Measurements from ENCODE around the gene ELAVL3.
A peak's percentile ranks its signal among the peaks of the same experiment; 100 is the strongest.
"Not testable (repeated sequence)": the region's sequence is repeated elsewhere in the genome, so short reads cannot be mapped to it uniquely, and the experiment has no call there.

Gene ELAVL3

DNA sequence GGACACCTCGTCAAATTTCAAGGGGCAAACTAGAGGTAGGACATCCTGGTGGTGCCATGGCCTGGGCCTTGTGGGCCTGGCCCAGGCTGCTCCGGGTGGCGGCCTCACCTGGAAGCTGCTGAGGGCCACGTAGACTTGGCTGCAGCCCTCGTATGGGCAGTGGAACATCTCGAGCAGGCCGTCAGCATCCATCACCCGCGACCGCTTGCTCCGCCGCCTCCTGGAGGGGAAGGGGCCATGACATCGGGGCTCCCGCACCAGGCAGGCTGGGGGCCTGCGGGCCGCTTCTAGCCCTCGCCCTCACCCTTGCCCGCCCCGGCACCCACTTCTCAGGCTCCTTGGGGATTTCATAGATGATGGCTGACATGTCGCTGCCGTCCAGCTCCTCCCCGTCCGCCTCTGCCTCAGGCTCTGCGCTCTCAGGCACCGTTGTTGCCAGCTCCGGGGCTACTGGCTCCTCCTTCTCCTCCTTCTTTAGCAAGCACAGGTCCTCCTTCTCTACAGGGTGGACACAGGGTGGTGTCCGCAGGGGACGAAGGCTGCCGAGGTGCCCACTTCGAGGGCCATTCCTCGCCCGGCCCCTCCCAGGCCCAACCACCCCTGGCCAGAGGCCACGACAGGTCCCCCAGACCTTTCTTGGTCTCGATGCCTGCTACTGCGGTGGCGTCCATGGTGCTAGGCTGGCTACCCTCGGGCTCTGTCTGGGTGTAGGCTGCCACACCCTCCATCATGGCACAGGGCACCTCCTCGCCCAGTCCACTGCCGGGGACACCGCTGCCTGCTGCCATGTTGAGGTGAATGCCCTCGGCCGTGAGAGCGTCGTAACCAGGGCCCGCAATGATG, 6.0 kb upstream of the ELAVL3 start:
- no peak for DNase-seq (ENCODE audit: low read depth)

DNA sequence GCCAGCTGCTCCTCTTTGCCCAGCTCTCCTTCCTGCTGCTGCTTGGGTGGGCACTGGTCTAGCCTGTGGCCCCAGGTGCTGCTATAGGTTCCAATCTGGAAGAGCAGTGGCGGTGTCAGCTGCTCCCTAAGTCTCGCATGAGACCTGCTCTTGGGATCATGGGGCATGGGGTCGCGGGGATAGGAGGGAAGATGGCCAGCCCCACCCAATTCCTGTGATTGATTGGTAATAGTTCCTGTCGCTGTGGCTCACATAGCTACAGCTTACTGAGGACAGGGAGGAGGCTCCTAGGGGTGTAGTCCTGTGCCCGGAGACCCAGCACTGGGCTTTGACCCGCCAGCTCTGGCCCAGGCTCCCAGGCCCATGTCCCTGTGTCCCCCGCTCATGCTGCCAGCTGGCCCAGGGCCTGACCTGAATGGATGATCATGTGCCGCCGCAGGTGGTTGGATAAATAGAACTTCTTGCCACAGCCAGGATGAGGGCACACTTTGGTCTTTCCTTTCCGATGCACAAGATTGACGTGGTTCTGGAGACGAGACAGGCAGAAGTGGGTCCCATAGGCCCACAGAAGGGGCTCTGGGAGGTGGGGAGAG, 4.5 kb upstream of the ELAVL3 start:
- no peak for DNase-seq (ENCODE audit: low read depth)

DNA sequence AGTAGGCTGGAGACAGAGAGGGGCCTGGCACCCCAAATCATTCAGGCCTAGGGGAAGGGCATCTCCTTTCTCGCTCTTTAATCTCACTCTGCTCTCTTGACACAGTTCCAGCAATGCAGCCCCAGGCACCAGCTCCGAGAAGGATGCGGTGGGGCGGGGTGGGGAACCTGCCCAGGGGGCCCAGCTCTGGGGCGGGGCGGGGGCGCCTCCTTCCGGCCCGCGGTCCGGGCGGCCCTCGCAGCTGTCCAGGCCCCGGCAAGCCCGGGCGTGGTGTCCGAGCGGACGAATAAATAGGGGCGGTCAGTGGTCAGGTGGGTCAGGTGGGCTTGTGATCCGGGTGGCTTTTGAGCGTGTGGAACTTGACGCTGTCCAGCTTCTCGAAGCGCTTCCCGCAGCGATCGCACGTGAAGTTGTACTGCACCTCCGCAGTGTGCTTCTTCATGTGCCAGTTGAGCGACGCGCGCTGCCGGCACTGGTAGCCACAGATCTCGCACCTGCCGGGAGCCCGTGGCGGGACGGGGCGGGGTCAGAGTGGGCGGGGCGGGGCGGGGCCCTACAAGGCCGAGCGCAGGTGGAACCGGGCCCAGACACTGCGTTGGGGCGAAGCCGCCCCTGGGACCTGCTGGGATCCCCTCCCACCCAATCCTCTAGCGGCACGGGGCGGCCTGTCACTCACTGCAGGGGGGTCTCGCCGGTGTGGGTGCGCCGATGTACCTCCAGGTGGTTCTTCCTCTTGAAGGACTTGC, 2.7 kb upstream of the ELAVL3 start:
- DNase-seq (ENCODE audit: low read depth): no peak

DNA sequence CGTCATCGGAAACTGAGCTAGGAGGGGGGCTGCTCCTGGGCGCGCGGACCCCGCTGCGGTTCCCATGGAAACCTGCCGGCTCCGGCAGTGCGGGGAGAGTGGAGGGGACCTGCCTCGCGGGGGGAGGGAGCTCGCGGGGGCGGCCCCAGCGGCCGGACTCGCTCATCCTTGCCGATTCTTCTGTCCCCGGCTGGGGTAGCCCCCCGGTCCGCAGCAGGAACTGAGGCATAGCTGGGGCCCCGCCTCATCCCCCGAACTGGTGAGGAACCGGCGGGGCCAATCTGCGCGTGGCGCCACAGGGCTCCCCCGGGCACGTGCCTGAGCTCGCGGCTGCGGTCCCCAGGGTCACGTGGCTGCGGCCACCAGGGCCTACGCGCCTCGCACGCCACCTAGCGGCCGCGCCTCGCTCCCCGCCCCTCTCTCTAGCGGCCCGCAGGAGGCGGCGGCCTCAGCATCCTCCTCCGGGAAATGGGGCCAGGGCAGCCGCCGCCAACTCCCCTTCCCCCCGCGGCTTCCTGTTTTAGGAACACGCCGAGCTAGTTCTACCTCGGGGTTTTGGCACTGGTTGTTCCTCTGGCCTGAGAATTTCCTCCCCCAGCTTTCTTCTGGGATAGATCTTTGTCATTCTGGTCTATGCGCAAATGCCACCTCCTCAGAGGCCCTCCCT, 1.7 kb upstream of the ELAVL3 start:
- peak; percentile 89 for DNase-seq (ENCODE audit: low read depth)

DNA sequence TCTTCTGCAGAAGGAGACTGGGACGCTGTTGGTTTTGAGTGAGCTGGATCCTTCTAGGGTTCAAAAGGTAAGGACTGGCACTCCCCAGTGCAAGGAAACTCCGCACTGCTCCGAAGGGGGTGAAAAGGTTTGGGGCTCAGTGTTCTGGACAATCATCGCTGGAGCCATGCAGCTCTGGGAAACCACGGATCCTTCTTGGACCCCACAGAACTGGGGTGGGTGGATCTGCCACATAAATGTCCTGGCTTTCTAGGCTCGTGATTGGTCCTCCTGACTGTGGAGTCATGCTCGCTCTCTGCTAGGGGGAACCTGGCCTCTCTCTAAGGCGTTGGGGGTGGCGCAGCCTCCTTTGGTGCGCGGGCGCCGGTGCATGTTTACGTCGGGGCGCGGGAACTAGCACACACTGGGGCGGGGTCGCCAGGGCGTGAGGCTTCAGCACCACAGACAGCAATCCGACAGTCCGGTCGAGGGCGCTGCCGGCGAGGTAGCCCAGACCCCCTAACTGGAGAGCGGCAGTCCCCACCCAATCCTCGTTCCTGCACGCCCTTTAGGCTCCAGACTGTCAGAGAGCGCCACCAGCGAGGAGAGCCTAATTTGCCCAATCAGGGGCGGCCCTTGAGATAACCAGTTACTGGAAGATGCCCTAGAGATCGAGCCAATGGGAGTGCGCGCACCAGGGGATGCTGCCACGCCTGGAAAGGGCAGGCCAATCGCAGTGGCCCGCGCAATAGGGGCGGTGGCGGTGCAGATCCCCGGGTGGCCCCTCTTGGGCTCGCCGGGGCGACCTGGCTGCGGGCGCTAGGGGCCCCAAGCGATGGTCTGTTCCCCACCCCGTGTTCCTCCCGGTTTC, 913 bp upstream of the ELAVL3 start:
- DNase-seq (ENCODE audit: low read depth): peak; percentile 41

DNA sequence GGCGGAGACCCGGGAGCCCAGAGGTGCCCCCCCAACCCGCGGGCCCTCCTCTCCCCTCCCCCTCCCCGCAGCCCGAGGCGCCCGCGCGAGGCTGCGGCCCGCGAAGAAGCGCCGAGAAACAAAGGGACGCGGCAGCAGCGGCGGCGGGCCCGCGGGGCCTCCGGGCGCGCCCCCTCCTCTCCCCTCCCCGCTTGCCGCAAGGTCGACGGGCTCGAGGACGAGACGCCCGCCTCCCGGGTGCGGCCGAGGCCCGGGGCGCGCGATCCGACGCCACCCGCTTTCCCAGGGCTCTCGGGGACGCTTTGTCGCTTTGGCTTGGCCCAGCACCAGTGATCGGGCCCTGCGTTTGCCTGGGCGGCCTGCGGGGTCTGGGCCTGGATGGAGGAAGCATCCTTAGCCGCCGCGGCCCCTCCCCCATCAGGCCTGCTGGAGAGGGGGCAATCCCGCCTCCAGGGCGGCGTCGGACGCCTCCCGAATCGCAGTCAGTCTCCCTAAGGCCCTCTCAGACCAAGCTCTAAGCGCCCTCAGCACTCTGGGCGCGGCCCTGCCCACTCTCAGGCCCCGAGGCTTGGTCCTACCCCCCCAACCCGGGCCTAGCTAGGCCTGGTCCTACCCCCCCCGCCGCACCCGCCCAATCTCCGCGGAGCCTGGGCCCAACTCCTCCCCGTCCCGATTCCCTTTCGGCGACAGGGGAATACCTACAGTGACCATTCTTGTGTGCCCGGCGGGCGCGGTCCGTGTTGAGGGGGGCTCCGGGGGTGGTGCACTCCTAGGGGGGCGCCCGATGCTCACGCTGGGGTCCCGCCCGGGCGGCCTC, 740 bp downstream of the ELAVL3 start:
- no peak for DNase-seq (ENCODE audit: low read depth)

DNA sequence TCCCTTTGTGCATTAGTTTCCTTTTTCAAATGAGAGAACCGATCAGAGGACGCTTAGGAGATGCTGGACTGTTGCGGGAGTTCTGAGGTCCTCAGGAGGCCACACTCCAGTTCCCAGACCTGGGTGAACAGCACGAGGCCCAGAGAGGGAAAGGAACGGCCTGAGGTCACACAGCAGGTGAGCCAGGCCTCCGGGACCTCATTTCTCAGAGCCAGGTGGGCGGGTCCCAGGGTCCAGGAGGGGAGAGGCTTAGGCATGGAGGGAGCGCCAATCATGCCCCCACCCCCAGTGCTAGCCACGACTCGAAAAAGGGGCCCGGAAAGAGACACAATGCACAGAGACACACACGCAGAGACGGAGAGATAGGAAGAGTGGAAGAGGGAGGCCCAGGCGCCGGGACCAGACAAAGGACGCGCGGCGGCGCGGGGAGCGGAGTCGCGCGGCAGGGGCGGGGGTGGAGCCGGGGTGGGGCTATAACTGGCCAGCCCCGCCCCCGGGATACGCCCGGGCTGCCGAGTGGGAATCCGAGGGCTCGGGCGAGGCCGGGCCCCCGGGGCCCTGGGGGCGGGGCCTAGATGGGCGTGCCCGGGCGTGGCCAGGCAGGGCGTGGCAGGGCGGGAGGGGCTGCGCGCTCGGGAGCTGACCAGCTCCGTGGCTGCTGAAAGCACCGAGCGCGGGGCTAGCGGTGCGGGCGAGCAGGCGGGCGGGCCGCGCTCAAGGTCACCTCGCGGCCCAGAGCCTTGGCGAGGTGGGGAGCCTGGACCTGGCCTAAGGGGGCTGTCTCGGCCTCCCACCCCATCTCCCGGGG, 1.6 kb downstream of the ELAVL3 start:
- DNase-seq (ENCODE audit: low read depth): no peak

DNA sequence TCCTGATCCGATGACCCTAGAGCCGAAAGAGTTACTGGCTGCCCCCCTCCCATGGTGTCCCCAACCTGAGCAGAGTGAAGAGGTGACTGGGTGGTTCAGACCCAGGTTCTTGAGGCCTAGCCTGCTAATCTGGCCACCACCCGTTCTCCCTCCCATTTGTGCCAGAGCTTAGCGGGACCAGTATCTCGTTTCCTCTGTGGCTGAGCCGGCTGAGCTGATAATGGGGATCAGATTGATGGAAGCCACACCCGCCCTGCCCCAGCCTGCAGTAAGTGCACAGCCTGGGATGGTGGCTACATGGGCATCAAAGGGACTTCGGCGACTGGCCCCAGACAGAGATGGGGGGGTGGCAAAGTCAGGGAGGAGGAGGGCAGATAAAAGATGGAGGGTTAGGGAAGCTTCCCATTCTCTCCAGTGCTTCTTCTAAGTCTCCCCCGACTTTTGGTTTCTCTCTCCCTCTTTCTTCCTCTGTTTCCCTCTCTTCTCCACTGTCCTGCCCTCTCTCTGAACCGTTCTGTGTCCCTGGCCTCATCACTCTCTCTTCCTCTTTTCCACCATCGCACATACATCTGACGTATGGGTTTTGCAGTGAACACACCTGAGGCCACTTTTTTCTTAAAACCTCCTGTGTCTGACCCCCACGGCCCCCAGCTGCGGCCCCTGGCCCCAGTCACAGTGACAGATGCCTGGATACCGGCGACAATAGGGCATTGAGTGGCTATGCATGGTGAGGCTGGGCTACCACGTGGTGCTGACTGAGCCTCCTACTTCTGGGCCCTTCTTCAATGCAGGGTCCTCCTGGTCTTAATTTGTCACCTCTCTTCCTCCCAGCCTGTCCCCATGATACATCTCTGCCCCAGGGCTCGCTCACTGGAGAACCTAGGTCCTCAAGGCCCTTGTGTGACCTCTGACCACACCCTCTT, 2.4 kb downstream of the ELAVL3 start:
- no peak for DNase-seq (ENCODE audit: low read depth)

DNA sequence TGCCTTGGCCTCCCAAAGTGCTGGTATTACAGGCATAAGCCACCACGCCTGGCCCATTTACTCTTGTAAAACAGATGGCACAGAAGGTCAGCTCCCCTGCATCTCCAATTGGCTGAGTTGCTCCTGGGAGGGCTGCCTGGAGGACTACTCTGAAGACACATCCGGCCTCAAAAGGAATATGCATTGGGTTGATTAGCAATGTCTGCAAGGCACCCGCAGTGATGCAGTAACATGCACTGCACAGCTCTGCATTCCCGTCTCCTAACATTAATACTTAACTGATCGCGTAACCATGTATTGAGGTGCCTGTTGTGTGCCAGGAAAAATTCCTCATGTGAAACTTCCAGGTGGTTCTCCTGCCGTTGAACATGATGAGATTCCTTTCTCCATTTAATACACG, 5.0 kb downstream of the ELAVL3 start:
- no peak for DNase-seq (ENCODE audit: low read depth)

DNA sequence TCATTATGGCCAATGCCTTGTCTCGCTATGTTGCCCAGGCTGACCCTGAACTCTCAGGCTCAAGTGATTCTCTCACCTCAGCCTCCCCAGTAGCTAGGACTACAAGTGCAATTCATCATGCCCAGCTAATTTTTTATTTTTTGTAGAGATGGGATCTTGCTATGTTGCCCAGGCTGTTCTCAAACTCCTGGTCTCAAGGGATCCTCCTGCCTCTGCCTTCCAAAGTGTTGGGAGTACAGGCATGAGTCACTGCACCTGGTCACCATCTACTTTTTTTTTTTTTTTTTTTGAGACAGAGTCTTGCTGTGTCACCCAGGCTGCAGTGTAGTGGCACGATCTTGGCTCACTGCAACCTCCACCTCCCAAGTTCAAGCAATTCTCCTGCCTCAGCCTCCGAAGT, 5.5 kb downstream of the ELAVL3 start:
- DNase-seq (ENCODE audit: low read depth): not testable (repeated sequence)

DNA sequence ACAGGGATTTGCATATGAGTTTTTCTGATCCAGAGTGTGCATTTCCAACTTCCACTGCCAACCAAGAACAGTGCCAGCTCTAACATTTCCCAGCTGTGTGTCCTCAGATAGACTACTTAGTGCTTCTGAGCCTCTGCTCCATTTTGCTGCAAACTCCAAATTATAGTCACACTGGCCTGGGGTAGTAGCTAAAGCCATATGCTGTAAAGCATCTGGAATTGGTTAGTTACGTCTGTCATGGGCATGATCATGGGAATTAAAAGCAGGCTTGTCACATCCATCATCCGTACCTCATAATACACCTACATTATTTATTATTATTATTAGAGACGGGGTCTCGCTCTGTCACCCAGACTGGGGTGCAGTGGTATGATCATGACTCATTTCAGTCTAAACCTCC, 7.1 kb downstream of the ELAVL3 start:
- DNase-seq (ENCODE audit: low read depth): no peak

DNA sequence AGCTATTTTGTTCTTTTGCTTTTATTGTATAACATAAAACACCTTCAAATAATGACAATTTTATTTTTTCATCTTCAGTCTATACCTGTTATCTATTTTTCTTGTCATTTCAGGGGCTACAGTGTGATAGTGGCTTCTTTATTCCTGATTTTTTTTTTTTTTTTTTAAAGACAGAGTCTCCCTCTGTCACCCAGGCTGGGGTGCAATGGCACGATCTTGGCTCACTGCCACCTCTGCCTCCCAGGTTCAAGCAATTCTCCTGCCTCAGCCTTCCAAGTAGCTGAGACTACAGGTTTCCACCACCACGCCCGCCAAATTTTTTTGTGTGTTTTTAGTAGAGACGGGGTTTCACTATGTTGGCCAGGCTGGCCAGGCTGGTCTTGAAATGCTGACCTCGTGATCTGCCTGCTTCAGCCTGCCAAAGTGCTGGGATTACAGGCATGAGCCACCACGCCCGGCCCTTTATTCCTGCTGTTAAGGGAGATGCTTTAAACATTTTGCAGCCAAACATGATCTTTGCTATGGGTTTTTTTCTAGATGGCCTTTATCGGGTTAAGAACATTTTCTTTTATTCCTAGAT, 12.5 kb downstream of the ELAVL3 start:
- DNase-seq (ENCODE audit: low read depth): not testable (repeated sequence)

DNA sequence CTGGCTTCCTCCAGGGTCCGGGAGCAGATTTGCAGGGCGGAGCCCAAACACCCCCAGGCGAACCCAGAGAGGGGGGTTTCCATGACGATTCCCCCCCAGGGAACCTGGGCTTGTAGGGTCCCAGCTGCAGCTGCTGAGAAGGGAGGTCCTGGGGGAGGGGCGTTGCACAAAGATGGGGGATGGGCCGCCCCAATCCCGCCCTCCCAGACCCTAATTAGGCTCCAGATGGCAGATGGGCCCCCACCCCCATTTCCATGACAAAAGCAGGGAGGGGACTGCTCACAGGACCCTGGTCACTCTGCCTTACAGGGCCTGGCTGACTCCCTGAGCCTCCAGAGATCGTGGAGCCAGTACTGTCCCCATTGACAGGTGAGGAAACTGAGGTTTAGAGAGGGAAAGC, 15.2 kb downstream of the ELAVL3 start:
- no peak for DNase-seq (ENCODE audit: low read depth)

DNA sequence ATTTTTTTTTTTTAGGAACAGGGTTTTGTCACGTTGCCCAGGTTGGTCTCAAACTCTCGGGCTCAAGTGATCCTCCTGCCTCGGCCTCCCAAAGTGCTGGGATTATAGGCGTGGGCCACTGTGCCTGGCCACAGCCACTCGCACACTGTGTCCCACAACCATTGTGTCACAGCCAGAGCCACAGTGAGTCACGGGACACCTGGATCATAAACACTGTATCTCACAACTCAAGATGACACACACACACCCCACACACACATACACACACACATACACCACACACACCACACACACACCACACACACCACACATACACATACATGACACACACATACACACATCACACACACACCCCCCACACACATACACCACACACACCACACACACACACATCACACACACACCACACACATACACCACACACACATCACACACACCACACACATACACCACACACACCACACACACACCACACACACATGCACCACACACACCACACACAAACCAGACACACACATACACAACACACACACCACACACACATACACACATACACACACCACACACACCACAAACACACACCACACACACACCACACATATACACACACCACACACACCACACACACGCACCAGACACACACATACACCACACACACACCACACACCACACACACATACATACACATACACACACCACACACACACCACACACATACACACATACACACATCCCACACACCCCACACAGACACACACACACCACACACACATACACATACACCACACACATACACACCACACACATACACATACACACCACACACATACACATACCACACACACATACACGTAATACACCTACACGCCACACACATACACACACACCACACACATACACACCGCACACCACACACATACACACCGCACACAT, 16.2 kb downstream of the ELAVL3 start:
- DNase-seq (ENCODE audit: low read depth): no peak

DNA sequence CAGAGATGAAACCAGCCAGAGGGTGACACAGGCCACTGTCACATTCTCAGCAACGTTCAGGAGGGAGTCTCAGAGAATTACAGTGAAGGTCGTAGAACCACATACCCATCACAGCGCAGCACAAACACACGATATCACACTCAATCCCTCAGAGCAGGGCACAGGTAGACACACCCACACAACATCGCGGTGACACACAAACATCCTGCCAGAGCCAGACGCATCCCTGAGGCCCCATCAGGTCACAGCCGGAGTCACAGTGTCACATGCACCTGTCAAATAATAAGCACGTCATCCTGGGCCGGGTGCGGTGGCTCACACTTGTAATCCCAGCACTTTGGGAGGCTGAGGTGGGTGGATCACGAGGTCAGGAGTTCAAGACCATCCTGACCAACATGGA, 17.5 kb downstream of the ELAVL3 start:
- no peak for DNase-seq (ENCODE audit: low read depth)

DNA sequence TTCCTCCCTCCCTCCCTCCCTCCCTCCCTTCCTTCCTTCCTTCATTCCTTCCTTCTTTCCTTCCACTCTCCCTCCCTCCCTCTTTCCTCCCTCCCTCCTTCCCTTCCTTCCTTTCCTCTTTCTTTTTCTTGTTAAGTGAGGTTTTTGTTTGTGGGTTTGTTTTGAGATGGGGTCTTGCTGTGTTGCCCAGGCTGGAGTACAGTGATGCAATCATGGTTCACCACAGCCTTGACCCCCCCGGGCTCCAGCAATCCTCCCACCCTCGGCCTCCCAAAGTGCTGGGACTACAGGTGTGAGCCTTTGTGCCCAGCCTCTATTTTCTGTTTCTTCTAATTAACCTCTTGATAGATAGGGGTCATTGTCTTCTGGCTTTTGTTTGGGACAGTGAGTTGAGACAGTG, 19.4 kb downstream of the ELAVL3 start:
- no peak for DNase-seq (ENCODE audit: low read depth)

DNA sequence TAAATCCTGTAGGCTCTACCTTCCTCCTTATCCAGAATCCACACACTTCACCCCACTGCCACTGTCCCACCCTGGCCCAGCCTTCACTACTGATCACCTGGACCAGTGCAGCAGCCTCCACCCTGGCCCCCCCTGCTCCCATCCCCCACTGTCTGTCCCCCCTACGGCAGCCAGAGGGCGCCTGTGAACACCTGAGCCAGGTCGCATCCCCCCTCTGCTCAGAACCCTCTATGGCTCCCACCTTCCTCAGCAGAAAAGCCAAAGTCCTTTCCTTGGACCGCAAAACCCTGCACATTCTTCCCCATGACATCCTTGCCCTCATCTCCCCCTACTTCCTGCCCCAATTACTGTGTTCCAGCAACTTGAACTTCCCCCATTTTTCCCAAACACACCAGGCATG, 20.6 kb downstream of the ELAVL3 start:
- no peak for DNase-seq (ENCODE audit: low read depth)

Measured in stimulated activated CD8-positive, alpha-beta memory T cell treated with anti-CD3 and anti-CD28 coated beads, Interleukin-15, amount 100 ng/mL, for 24 hours (primary cell).